ENCODE data around the gene SLC30A10.
"Not testable (repeated sequence)": the region's sequence is repeated elsewhere in the genome, so short reads cannot be mapped to it uniquely, and the experiment has no call there.

The SLC30A10 gene

DNA sequence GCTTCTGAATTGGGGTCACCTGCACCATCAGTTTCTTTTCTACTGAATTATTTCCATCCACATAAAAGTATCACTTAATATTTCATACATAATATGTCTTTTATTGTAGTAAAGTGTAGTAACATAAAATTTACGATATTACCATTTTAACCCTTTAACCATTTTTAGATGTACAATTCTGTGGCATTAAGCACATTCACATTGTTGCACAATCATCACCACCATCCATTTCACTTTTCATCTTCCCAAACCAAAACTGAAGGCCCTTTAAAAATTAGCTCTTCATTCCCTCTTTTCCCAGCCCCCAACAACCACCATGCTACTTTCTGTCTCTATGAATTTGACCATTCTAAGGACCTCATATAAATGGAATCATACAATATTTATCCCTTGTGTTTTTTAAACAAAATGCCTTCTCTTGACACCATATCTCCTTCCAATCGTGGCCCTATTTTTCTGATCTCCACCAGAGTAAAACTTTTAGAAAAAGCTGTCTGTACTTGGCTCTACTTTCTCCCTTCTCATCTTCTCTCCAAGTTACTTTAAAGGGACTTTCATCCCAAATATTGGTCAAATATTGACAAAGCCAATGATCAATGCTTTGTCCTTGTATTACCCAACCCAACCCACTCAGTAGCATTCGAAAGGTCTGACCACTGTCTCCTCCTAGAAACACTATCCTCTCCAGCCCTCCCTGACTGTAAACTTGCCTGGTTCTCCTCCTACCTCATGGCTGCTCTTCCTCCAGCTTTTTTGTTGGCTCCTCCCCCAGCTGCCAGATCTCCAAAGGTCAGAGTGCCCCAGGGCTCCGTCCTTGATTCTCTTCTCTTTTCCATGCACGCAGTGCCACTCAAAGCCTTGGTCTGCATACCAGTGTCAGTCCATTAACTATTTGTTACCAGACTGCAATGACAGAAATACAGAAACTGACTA, 44.7 kb downstream of the SLC30A10 start:
- no peak overlapping the region for H3K4me3 ChIP-seq (ENCODE audit: low read length)
- H3K9ac ChIP-seq (ENCODE audit: low read depth, low read length) = no peak overlapping the region
- H3K27me3 ChIP-seq (ENCODE audit: insufficient read depth, low read length) = no peaks in the 10 kb centered on the region
- no peaks in the 10 kb centered on the region for H3K36me3 ChIP-seq (ENCODE audit: insufficient read depth, low read depth, low read length)
- H3K9me3 ChIP-seq (ENCODE audit: insufficient read depth, low read depth, low read length) = no peaks in the 10 kb centered on the region; the same call in 1 of the 2 replicates
- peaks cover 4% of the 10 kb centered on the region; the same call in 1 of the 2 replicates for H3K4me1 ChIP-seq (ENCODE audit: insufficient read depth, low read length)
- H3K27ac ChIP-seq (ENCODE audit: low read length) = no peak overlapping the region

DNA sequence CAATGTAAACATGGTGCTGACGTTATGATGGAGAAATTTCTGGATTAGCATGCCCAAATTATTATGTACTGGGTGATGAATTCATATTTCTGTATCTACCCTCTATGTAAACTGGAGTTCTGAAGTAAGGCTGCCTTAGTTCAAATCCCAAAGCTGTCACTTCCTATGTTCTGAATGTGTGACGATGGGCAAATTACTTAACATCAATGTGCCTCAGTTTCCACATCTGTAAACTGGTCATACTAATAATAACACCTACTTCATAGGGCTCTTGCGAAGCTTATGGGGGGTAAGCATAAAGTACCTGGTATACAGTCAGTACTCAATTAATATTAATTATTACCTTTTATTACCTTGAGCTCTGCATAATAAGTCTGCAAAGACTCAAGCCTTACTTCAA, 45.6 kb downstream of the SLC30A10 start:
- Histone ChIP-seq H3K9ac (ENCODE audit: low read depth, low read length) (no peak overlapping the region), H3K36me3 (ENCODE audit: insufficient read depth, low read depth, low read length) (no peaks in the 10 kb centered on the region), H3K4me1 (ENCODE audit: insufficient read depth, low read length) (peaks cover 4% of the 10 kb centered on the region; the same call in 1 of the 2 replicates), H3K27ac (ENCODE audit: low read length) (no peak overlapping the region), H3K27me3 (ENCODE audit: insufficient read depth, low read length) (no peaks in the 10 kb centered on the region), H3K4me3 (ENCODE audit: low read length) (no peak overlapping the region), H3K9me3 (ENCODE audit: insufficient read depth, low read depth, low read length) (no peaks in the 10 kb centered on the region; the same call in 1 of the 2 replicates)

DNA sequence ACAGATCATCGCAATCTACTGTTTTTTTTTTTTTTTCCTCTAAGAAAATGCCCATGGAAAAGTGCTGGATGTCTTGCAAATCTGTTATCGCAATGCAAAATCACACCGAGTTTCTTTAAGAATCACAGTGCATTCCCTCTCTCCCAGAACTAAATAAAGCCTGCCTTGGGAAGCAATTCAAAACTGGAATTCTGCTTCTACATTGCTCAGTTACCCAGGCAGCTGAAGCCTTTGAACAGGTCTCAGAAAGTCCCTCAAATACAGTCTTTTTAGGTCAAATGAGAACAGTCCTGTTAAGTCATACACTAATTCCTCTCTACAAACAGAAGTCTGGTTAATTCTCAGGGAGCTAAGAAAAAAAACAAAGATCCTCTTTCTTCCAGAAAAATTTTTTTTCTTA, 46.3 kb downstream of the SLC30A10 start:
- Histone ChIP-seq H3K27ac (ENCODE audit: low read length) (no peak overlapping the region), H3K4me1 (ENCODE audit: insufficient read depth, low read length) (peaks cover 4% of the 10 kb centered on the region; the same call in 1 of the 2 replicates), H3K9ac (ENCODE audit: low read depth, low read length) (no peak overlapping the region), H3K9me3 (ENCODE audit: insufficient read depth, low read depth, low read length) (no peaks in the 10 kb centered on the region; the same call in 1 of the 2 replicates), H3K36me3 (ENCODE audit: insufficient read depth, low read depth, low read length) (no peaks in the 10 kb centered on the region), H3K27me3 (ENCODE audit: insufficient read depth, low read length) (no peaks in the 10 kb centered on the region), H3K4me3 (ENCODE audit: low read length) (no peak overlapping the region)

DNA sequence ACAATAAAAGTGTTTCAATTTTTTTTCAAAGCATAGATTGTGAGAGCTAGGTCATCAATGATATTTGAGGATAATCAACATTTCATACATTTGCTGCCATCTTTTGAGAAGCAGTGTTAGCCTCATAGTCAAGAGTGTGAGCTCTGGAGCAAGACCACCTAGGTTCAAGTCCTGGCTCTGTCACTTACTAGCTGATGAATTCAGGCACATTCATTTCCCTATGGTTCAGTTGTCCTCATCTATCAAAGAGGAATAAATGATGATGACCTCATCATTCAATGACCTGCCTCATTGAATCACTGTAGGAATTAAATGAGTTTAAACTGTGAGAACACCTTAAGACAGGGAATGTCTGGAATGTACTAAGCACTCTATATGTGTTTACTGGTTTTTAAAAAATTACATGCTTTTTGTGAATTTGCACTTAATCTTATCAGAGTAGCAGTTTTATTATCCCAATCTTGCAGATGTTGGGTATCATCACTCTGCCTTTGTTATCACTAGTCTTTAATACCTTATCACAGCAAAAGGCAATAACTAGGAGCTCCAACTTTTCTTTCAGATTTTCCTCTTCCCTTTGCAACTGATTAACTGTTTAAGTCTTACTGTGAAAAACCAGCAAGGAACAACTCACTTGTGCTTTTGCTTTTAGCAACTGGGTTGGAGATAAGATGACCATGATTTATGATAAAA, 47.4 kb downstream of the SLC30A10 start:
- Histone ChIP-seq H3K27me3 (ENCODE audit: insufficient read depth, low read length) (no peaks in the 10 kb centered on the region), H3K27ac (ENCODE audit: low read length) (no peak overlapping the region), H3K36me3 (ENCODE audit: insufficient read depth, low read depth, low read length) (no peaks in the 10 kb centered on the region), H3K9ac (ENCODE audit: low read depth, low read length) (no peak overlapping the region), H3K4me1 (ENCODE audit: insufficient read depth, low read length) (peaks cover 4% of the 10 kb centered on the region; the same call in 1 of the 2 replicates), H3K9me3 (ENCODE audit: insufficient read depth, low read depth, low read length) (no peaks in the 10 kb centered on the region), H3K4me3 (ENCODE audit: low read length) (no peak overlapping the region)

DNA sequence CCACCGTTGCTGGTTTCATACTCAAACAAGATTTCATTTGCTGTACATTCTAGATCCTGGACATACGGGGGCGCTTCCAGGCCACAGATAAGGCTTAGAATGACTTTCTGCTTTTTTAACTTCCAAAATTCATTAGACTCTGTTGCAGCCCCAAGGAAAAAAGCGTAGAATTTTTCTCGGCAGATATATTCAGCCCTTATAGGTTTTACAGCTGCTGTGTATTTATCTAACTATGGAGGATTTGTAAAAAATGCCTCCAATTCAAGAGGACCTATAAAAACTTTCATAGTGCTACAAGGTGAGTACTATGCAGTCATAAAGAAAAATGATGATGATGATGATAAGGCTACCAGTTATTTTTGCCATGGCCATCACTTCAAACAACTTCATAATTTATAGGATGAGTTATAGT, 51.6 kb downstream of the SLC30A10 start:
- H3K4me3 ChIP-seq (ENCODE audit: low read length) = no peak overlapping the region
- no peaks in the 10 kb centered on the region for H3K27me3 ChIP-seq (ENCODE audit: insufficient read depth, low read length)
- no peak overlapping the region for H3K27ac ChIP-seq (ENCODE audit: low read length)
- H3K36me3 ChIP-seq (ENCODE audit: insufficient read depth, low read depth, low read length) = no peaks in the 10 kb centered on the region
- no peaks in the 10 kb centered on the region for H3K9me3 ChIP-seq (ENCODE audit: insufficient read depth, low read depth, low read length)
- no peaks in the 10 kb centered on the region for H3K4me1 ChIP-seq (ENCODE audit: insufficient read depth, low read length)
- H3K9ac ChIP-seq (ENCODE audit: low read depth, low read length) = no peak overlapping the region

DNA sequence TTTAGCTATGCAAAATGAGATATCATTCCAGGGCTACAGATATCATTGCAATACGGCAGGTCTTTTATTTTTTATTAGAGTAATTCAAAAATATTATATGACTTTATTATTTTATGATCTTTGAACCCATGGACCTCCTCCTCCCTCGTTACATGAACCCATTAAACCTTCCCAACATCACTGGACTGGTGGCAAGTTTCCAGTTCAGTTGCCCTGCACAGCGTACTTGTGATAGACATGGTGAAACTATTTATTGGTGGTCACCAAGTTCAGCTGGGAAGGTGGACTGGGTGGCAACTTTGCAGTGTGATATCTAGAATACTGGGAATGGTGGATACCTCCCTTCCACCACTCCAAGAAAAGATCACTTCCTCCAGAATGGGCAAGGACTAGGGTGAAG, 52.5 kb downstream of the SLC30A10 start:
- Histone ChIP-seq H3K9me3 (ENCODE audit: insufficient read depth, low read depth, low read length) (no peaks in the 10 kb centered on the region), H3K36me3 (ENCODE audit: insufficient read depth, low read depth, low read length) (no peaks in the 10 kb centered on the region), H3K4me1 (ENCODE audit: insufficient read depth, low read length) (no peaks in the 10 kb centered on the region), H3K27me3 (ENCODE audit: insufficient read depth, low read length) (no peaks in the 10 kb centered on the region), H3K9ac (ENCODE audit: low read depth, low read length) (no peak overlapping the region), H3K27ac (ENCODE audit: low read length) (no peak overlapping the region), H3K4me3 (ENCODE audit: low read length) (no peak overlapping the region)

DNA sequence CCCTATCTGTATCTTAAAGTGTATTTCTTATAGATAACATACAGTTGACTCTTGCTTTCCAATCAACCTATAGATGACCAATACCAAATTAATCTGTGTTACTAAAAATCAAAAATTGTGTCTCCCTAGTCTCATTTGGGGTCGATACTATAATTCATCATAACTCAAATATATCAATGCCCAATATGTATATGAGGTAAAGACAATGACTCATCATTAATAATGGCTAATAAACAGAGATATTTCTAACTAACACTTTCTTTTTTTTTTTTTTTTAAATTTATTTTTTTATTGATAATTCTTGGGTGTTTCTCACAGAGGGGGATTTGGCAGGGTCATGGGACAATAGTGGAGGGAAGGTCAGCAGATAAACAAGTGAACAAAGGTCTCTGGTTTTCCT, 55.8 kb downstream of the SLC30A10 start:
- not testable (repeated sequence) for H3K4me1 ChIP-seq (ENCODE audit: insufficient read depth, low read length); H3K27ac ChIP-seq (ENCODE audit: low read length); H3K36me3 ChIP-seq (ENCODE audit: insufficient read depth, low read depth, low read length); H3K9ac ChIP-seq (ENCODE audit: low read depth, low read length); H3K4me3 ChIP-seq (ENCODE audit: low read length); H3K9me3 ChIP-seq (ENCODE audit: insufficient read depth, low read depth, low read length); H3K27me3 ChIP-seq (ENCODE audit: insufficient read depth, low read length)

DNA sequence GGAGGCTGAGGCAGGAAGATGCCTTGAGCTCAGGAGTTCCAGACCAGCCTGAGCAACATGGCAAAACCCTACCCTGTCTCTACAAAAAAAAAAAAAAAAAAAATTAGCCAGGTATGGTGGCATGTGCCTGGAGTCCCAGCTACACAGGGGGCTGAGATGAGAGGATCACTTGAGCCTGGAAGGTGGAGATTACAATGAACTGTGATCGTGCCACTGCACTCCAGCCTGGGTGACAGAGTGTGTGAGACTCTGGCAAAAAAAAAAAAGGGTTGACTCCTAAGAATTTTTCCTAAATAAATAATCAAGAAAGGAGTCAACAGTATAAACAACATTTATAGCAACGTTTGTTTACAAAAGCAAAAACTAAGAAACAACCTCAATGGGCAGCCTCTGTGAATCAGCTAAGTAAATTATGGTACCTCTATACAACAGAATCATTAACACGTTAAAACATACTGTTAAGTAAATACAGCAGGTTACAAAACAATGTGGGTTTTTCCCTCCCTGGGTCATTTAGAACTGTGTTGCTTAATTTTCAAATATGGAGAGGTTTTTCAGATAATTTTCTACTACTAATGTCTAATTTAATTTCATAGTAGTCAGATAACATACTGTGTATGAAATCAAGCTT, 56.8 kb downstream of the SLC30A10 start:
- H3K27me3 ChIP-seq (ENCODE audit: insufficient read depth, low read length) = no peaks in the 10 kb centered on the region
- no peak overlapping the region for H3K9ac ChIP-seq (ENCODE audit: low read depth, low read length)
- H3K27ac ChIP-seq (ENCODE audit: low read length) = no peak overlapping the region
- no peaks in the 10 kb centered on the region for H3K9me3 ChIP-seq (ENCODE audit: insufficient read depth, low read depth, low read length)
- no peak overlapping the region for H3K4me3 ChIP-seq (ENCODE audit: low read length)
- H3K36me3 ChIP-seq (ENCODE audit: insufficient read depth, low read depth, low read length) = no peaks in the 10 kb centered on the region
- no peaks in the 10 kb centered on the region for H3K4me1 ChIP-seq (ENCODE audit: insufficient read depth, low read length)

DNA sequence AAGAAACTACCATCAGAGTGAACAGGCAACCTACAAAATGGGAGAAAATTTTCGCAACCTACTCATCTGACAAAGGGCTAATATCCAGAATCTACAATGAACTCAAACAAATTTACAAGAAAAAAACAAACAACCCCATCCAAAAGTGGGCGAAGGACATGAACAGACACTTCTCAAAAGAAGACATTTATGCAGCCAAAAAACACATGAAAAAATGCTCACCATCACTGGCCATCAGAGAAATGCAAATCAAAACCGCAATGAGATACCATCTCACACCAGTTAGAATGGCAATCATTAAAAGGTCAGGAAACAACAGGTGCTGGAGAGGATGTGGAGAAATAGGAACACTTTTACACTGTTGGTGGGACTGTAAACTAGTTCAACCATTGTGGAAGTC, 59.7 kb downstream of the SLC30A10 start:
- H3K27me3 ChIP-seq (ENCODE audit: insufficient read depth, low read length); H3K36me3 ChIP-seq (ENCODE audit: insufficient read depth, low read depth, low read length); H3K4me3 ChIP-seq (ENCODE audit: low read length); H3K9me3 ChIP-seq (ENCODE audit: insufficient read depth, low read depth, low read length); H3K4me1 ChIP-seq (ENCODE audit: insufficient read depth, low read length); H3K27ac ChIP-seq (ENCODE audit: low read length); H3K9ac ChIP-seq (ENCODE audit: low read depth, low read length): not testable (repeated sequence)

Measured in iPS-20b (cell line).